ENCODE measurements around the gene OLIG1. TPM values are rescaled to one million over a fixed set of nuclear protein-coding genes. Genes with fewer than 3 reads are reported as not detected.
A peak's percentile ranks its signal among the peaks of the same experiment; 100 is the strongest.

Gene OLIG1
- total RNA-seq, 4 donors from 2014 or later: 1.4 TPM; not detected in 2

DNA sequence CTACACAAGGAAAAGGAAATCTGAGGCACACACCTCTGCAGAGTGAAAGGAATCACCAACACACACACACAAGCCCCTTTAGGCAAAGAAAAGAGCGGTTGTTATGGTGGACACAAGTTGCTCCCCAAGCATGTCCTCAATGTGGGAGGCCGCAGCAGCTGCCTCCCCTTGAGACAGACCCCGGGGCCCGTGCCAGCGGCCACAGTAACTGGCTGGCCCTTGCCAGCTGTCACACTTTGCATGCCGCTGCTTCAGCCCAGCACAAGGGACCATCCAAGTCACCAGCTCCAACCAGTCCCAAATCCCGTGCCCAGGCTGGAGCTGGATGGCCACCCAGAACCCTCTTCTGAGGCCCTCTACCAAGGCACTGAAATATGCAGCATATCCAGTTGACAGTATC lies 2.9 kb upstream of the OLIG1 start:
- Histone ChIP-seq H3K4me1 (peaks cover 8 to 10% of the 10 kb centered on the region in 2 donors), H3K27me3 (peaks cover 11 to 50% (median 38%) of the 10 kb centered on the region in 3 donors), H3K9me3 (no peaks in the 10 kb centered on the region), H3K27ac (no peak overlapping the region), H3K36me3 (no peaks in the 10 kb centered on the region), H3K4me3 (no peak overlapping the region)
- in situ Hi-C loops (cut with MboI; ENCODE audit: low sequenced_read_pairs in 4 of 4) (no loop called here), intact Hi-C loops (cut with DNase I; ENCODE audit: low total_unique reads) (no loop called here)
- ATAC-seq (no peak), DNase-seq (no peak)
- no peak for TF ChIP-seq POLR2A (IDR thresholded peaks at IDR 0.05)
- TF ChIP-seq, protein P1, sequence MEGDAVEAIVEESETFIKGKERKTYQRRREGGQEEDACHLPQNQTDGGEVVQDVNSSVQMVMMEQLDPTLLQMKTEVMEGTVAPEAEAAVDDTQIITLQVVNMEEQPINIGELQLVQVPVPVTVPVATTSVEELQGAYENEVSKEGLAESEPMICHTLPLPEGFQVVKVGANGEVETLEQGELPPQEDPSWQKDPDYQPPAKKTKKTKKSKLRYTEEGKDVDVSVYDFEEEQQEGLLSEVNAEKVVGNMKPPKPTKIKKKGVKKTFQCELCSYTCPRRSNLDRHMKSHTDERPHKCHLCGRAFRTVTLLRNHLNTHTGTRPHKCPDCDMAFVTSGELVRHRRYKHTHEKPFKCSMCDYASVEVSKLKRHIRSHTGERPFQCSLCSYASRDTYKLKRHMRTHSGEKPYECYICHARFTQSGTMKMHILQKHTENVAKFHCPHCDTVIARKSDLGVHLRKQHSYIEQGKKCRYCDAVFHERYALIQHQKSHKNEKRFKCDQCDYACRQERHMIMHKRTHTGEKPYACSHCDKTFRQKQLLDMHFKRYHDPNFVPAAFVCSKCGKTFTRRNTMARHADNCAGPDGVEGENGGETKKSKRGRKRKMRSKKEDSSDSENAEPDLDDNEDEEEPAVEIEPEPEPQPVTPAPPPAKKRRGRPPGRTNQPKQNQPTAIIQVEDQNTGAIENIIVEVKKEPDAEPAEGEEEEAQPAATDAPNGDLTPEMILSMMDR (IDR thresholded peaks at IDR 0.05 in 4 of 5, conservative IDR thresholded peaks at IDR 0.05 in 1 of 5): no peak

DNA sequence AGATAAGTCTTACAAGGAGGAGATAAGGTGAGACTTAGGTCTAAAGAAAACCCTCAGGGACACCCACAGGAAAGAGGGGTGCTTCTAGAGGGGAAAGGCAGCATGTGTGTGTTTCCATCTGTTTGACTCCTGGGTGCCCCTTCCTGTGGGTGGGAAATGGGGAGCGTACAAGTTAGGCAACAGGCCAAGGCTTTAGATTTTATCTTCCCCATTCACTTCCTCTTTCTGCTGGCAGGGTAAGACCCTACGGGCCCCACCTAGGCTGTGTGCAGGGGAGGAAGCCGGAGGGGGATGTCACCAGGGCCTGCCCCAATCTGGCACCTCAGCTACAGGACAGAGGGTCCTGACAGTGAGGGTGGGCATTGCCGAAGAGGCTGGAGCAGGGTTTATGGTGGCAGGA lies 2.5 kb upstream of the OLIG1 start:
- Histone ChIP-seq H3K4me1 (peaks cover 8 to 10% of the 10 kb centered on the region in 2 donors), H3K9me3 (no peaks in the 10 kb centered on the region), H3K4me3 (no peak overlapping the region), H3K27me3 (peaks cover 15 to 54% (median 42%) of the 10 kb centered on the region in 3 donors), H3K27ac (no peak overlapping the region), H3K36me3 (no peaks in the 10 kb centered on the region)
- intact Hi-C loops (cut with DNase I; ENCODE audit: low total_unique reads) (no loop called here), in situ Hi-C loops (cut with MboI; ENCODE audit: low sequenced_read_pairs in 4 of 4) (no loop called here)
- DNase-seq (no peak), ATAC-seq (no peak)
- TF ChIP-seq POLR2A (IDR thresholded peaks at IDR 0.05): no peak
- TF ChIP-seq, protein P1 (IDR thresholded peaks at IDR 0.05 in 4 of 5, conservative IDR thresholded peaks at IDR 0.05 in 1 of 5): no peak

DNA sequence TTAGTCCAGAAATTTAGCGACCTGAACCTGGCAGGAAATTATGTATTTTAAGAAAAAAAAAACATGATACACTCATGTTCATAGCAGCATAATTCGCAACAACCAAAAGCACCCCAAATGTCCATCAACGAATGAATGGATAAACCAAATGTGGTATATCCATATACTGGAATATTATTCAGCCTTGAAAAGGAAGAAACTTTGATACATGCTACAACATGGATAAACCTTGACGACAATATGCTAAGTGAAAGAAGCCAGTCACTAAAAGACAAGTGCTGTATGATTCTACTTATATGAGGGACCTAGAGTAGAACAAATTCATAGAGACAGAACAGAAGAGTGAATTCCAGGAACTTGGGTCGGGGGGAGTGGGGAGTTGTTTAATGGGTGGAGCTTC lies 698 bp upstream of the OLIG1 start:
- DNase-seq (no peak), ATAC-seq (no peak)
- H3K36me3 ChIP-seq: no peaks in the 10 kb centered on the region
- H3K27ac ChIP-seq: no peak overlapping the region
- peaks cover 8 to 10% of the 10 kb centered on the region in 2 donors for H3K4me1 ChIP-seq
- in situ Hi-C loops (cut with MboI; ENCODE audit: low sequenced_read_pairs in 4 of 4) (no loop called here), intact Hi-C loops (cut with DNase I; ENCODE audit: low total_unique reads) (no loop called here)
- peaks cover 33 to 63% (median 57%) of the 10 kb centered on the region in 3 donors for H3K27me3 ChIP-seq
- H3K4me3 ChIP-seq: peak overlapping the region in 1 of 4 donors; percentile 58
- no peaks in the 10 kb centered on the region for H3K9me3 ChIP-seq
- TF ChIP-seq, protein P1 (IDR thresholded peaks at IDR 0.05 in 4 of 5, conservative IDR thresholded peaks at IDR 0.05 in 1 of 5): no peak
- TF ChIP-seq POLR2A (IDR thresholded peaks at IDR 0.05): no peak

DNA sequence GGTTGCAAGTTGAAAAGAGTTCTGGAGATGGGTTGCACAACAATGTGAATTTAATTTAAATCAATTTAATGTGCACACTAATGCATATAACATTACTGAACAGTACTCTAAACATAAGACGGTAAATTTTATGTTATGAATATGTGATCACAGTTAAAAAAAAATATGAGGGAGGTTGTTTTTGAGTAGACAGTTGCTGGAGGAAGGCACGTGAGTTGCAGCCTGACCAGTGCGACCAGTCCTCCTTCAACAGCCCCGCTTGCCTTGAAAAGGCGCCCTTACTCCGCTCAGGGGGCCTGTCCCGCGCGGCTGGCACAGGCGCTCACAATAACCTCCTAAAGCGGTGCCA lies 322 bp upstream of the OLIG1 start:
- TF ChIP-seq POLR2A (IDR thresholded peaks at IDR 0.05): no peak
- TF ChIP-seq, protein P1 (IDR thresholded peaks at IDR 0.05 in 4 of 5, conservative IDR thresholded peaks at IDR 0.05 in 1 of 5): no peak
- intact Hi-C loops (cut with DNase I; ENCODE audit: low total_unique reads): no loop called here
- peaks cover 8 to 10% of the 10 kb centered on the region in 2 donors for H3K4me1 ChIP-seq
- in situ Hi-C loops (cut with MboI; ENCODE audit: low sequenced_read_pairs in 4 of 4): no loop called here
- peak overlapping the region; percentile 52 to 62 (median 58) for H3K4me3 ChIP-seq
- H3K9me3 ChIP-seq: no peaks in the 10 kb centered on the region
- H3K27me3 ChIP-seq: peaks cover 37 to 66% (median 59%) of the 10 kb centered on the region in 3 donors
- H3K36me3 ChIP-seq: no peaks in the 10 kb centered on the region
- no peak for DNase-seq
- no peak overlapping the region for H3K27ac ChIP-seq
- no peak for ATAC-seq

DNA sequence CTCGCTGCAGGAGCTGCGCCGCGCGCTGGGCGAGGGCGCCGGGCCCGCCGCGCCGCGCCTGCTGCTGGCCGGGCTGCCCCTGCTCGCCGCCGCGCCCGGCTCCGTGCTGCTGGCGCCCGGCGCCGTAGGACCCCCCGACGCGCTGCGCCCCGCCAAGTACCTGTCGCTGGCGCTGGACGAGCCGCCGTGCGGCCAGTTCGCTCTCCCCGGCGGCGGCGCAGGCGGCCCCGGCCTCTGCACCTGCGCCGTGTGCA lies 730 bp downstream of the OLIG1 start:
- in situ Hi-C loops (cut with MboI; ENCODE audit: low sequenced_read_pairs in 4 of 4): no loop called here
- Histone ChIP-seq H3K27ac (peak overlapping the region in 1 of 4 donors; percentile 73), H3K4me3 (peak overlapping the region; percentile 52 to 62 (median 58)), H3K4me1 (peaks cover 8 to 10% of the 10 kb centered on the region in 2 donors), H3K36me3 (no peaks in the 10 kb centered on the region), H3K27me3 (peaks cover 39 to 70% (median 61%) of the 10 kb centered on the region in 3 donors), H3K9me3 (no peaks in the 10 kb centered on the region)
- no peak for ATAC-seq
- intact Hi-C loops (cut with DNase I; ENCODE audit: low total_unique reads): loop anchor here (5.0 kb wide), 1 partner anchor 58 kb away; no protein-coding TSS in a partner anchor
- TF ChIP-seq, protein P1 (IDR thresholded peaks at IDR 0.05 in 4 of 5, conservative IDR thresholded peaks at IDR 0.05 in 1 of 5): no peak
- no peak for TF ChIP-seq POLR2A (IDR thresholded peaks at IDR 0.05)
- DNase-seq: no peak

Data from gastrocnemius medialis (tissue), 4 donors.